ENCODE data around the gene PI4K2B. TPM values are rescaled to one million over a fixed set of nuclear protein-coding genes. Genes with fewer than 3 reads are reported as not detected.

Gene PI4K2B
- total RNA-seq, 1 donor, result 34.3 TPM

DNA sequence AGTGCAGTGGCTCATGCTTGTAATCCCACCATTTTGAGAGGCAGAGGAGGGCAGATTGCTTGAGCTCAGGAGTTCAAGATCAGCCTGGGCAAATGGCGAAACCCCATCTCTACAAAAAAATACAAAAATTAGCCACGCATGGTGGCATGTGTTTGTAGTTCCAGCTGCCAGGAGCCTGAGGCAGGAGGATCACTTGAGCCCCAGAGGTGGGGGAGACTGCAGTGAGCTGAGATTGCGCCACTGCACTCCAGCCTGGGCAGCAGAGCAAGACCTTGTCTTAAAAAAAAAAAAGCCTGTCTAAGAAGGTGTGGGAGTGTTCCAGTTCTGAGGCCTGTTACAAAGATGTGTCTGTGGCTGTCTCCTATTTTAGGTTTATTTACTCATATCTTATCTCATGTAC is 38.0 kb downstream of the PI4K2B start:
- no peak for DNase-seq (ENCODE audit: low read depth)
- no peak overlapping the region for H3K4me3 ChIP-seq (ENCODE audit: low read depth, low read length)
- TF ChIP-seq, protein P1, sequence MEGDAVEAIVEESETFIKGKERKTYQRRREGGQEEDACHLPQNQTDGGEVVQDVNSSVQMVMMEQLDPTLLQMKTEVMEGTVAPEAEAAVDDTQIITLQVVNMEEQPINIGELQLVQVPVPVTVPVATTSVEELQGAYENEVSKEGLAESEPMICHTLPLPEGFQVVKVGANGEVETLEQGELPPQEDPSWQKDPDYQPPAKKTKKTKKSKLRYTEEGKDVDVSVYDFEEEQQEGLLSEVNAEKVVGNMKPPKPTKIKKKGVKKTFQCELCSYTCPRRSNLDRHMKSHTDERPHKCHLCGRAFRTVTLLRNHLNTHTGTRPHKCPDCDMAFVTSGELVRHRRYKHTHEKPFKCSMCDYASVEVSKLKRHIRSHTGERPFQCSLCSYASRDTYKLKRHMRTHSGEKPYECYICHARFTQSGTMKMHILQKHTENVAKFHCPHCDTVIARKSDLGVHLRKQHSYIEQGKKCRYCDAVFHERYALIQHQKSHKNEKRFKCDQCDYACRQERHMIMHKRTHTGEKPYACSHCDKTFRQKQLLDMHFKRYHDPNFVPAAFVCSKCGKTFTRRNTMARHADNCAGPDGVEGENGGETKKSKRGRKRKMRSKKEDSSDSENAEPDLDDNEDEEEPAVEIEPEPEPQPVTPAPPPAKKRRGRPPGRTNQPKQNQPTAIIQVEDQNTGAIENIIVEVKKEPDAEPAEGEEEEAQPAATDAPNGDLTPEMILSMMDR (IDR thresholded peaks at IDR 0.05; ENCODE audit: insufficient read depth, low read length), result no peak

DNA sequence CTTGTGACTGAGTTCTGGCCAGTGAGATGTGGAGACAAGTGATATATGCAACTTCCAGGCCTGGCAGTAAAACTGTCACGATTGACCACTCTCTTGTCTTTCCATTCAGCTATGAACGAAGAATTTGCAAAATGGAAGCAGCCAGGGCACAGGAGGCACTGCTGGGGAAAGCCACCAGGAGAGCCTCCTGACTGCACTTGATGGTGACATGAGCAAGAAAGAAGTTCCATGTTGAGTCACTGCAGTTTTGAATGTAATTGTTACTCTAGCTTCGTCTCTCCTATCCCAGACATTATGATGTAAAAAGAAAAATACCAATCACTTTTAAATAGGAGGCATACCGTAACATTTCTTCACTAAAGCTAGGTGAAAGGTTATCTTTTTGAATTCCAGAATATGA is 46.4 kb downstream of the PI4K2B start:
- TF ChIP-seq, protein P1 (IDR thresholded peaks at IDR 0.05; ENCODE audit: insufficient read depth, low read length), result no peak
- no peak for DNase-seq (ENCODE audit: low read depth)

DNA sequence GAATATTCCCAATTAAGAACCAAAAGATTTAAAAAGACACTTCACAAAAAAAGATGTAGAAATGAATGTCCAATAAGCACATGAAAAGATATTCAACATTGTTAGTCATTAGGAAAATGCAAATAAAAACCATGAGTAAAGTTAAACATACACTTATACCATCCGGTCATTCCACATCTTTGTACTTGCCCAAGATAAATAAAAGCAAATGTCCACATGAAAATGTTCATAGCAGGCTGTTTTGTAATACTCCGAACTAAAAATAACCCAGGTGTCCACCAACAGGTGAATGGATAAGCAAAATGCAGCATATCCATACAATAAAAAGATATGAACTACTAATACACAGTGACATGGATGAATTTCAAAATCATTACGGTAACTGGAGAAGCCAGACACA is 50.1 kb downstream of the PI4K2B start:
- TF ChIP-seq, protein P1 (IDR thresholded peaks at IDR 0.05; ENCODE audit: insufficient read depth, low read length), result no peak
- H3K4me3 ChIP-seq (ENCODE audit: low read depth, low read length), result no peak overlapping the region
- no peak for DNase-seq (ENCODE audit: low read depth)

More for the DNA sequence above, 46.4 kb downstream of the PI4K2B start:
- H3K4me3 ChIP-seq (ENCODE audit: low read depth, low read length), result no peak overlapping the region

DNA sequence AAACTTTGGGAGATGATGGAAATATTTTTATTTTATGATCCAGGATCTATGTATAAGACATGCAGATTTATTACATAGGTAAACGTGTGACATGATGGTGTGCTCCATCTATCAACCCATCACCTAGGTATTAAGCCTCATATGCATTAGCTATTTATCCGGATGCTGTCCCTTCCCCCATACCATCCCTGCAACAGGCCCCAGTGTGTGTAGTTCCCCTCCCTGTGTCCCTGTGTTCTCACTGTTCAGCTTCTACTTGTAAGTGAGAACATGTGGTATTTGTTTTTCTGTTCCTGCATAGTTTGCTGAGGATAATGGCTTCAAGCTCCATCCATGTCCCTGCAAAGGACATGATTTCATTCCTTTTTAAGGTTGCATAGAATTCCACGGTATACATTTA is 50.6 kb downstream of the PI4K2B start:
- TF ChIP-seq, protein P1 (IDR thresholded peaks at IDR 0.05; ENCODE audit: insufficient read depth, low read length), result no peak
- H3K4me3 ChIP-seq (ENCODE audit: low read depth, low read length), result no peak overlapping the region
- no peak for DNase-seq (ENCODE audit: low read depth)

DNA sequence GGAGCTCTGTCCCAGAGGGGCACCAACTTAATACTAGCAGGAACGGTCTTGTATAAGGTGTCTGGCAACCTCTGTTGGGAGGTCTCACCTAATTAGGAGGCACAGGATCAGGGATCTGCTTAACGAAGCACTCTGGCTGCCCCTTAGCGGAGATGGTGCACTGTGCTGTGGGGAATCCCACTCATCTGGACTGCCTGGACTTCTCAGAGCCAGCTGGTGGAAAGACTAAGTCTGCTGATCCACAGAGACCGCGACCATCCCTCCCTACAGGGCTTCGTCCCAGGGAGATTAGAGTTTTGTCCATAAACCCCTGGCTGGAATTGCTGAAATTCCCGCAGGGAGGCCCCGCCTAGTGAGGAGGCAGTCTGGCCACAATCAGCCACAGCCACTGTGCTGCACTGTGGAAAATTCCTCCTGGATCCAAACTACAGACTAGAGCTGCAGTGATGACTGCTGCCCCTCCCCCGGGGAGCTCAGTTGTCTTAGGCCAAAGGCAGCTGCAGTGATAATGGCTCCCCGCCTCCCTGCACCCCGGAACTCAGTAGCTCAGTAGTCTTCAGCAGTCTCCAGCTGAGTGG is 56.7 kb downstream of the PI4K2B start:
- no peak for DNase-seq (ENCODE audit: low read depth)
- TF ChIP-seq, protein P1 (IDR thresholded peaks at IDR 0.05; ENCODE audit: insufficient read depth, low read length), result no peak

DNA sequence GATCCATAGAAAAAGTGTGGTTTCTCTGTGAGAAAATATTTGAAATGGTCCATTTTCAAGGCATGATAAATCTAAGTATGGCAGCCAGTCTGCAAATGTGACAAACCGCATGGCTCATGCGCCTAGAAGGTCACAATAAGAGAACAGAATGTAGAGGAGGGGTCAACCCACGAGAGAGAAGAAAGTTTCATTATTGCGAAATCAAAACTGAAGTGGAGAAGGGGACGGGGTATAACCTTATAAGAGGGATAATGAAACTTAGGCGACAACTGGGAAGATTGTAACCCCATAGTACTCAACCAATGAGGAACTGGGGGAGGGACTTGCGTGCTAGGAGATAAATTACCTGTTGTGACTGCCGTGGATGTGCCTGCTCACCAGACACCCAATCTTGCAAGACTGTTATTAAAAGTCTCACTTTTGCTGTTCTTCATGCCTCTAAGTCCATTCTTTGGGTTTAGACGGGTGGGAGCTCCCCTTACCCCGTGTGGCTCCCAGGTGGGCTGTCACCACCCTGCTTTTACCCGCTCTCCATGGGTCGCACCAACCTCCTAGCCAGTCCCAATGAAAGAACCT is 57.4 kb downstream of the PI4K2B start:
- no peak for DNase-seq (ENCODE audit: low read depth)
- TF ChIP-seq, protein P1 (IDR thresholded peaks at IDR 0.05; ENCODE audit: insufficient read depth, low read length), result no peak
- H3K4me3 ChIP-seq (ENCODE audit: low read depth, low read length), result no peak overlapping the region

More for the DNA sequence above, 56.7 kb downstream of the PI4K2B start:
- H3K4me3 ChIP-seq (ENCODE audit: low read depth, low read length), result no peak overlapping the region
